ENCODE data around the gene ANKRD55.
"Not testable (repeated sequence)": the region's sequence is repeated elsewhere in the genome, so short reads cannot be mapped to it uniquely, and the experiment has no call there.

ANKRD55 gene

DNA sequence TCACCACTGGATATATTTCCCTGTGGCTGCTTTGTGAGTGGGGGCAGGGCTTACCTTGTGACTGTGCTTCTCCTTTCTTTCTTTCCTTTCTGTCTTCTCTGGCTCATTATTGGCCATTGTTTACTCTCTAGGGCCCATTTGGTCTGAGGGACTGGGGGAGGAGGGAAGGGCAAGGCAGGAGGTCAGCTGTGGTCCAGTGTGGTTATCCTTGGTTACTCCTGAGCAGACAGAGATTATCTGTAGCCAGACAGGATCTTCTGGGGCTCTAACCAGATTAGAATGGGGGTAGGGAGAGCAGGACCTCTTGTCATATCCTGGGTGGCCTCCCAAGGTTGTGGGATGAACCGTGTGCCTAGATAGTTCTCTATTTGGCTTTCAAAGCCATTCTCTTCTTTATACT lies 71.2 kb downstream of the ANKRD55 start:
- CTCF ChIA-PET = interaction anchor here (1.4 kb wide), 1 partner anchor 12 kb away, joined by 3 read pairs; no protein-coding TSS in a partner anchor
- POLR2A ChIA-PET = no interaction called here
- TF ChIP-seq, protein P1, sequence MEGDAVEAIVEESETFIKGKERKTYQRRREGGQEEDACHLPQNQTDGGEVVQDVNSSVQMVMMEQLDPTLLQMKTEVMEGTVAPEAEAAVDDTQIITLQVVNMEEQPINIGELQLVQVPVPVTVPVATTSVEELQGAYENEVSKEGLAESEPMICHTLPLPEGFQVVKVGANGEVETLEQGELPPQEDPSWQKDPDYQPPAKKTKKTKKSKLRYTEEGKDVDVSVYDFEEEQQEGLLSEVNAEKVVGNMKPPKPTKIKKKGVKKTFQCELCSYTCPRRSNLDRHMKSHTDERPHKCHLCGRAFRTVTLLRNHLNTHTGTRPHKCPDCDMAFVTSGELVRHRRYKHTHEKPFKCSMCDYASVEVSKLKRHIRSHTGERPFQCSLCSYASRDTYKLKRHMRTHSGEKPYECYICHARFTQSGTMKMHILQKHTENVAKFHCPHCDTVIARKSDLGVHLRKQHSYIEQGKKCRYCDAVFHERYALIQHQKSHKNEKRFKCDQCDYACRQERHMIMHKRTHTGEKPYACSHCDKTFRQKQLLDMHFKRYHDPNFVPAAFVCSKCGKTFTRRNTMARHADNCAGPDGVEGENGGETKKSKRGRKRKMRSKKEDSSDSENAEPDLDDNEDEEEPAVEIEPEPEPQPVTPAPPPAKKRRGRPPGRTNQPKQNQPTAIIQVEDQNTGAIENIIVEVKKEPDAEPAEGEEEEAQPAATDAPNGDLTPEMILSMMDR (IDR thresholded peaks at IDR 0.05; ENCODE audit: insufficient read depth, low read length, missing control alignments) = no peak
- no peak overlapping the region for H3K4me3 ChIP-seq (ENCODE audit: low read depth, low read length)
- DNase-seq (ENCODE audit: low read depth, low spot score) = no peak

DNA sequence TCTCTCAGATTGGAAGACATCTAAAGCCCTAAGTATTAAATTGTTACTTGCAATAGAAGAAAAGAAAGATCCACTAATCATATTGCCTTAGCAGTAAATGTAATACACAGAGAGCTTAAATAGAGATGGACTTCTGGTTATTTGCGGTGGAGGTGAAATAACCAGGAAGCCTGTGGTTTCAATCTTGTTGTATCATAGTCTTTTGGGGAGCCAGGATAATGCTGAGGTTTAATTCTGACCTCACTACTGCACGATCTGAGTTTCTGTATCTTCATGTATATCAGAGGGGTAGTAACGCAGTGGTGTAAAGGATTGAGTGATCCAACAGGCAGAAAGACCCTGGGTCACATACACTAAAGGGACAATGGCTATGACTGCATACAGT lies 71.7 kb downstream of the ANKRD55 start:
- TF ChIP-seq, protein P1 (IDR thresholded peaks at IDR 0.05; ENCODE audit: insufficient read depth, low read length, missing control alignments) = no peak
- POLR2A ChIA-PET = no interaction called here

DNA sequence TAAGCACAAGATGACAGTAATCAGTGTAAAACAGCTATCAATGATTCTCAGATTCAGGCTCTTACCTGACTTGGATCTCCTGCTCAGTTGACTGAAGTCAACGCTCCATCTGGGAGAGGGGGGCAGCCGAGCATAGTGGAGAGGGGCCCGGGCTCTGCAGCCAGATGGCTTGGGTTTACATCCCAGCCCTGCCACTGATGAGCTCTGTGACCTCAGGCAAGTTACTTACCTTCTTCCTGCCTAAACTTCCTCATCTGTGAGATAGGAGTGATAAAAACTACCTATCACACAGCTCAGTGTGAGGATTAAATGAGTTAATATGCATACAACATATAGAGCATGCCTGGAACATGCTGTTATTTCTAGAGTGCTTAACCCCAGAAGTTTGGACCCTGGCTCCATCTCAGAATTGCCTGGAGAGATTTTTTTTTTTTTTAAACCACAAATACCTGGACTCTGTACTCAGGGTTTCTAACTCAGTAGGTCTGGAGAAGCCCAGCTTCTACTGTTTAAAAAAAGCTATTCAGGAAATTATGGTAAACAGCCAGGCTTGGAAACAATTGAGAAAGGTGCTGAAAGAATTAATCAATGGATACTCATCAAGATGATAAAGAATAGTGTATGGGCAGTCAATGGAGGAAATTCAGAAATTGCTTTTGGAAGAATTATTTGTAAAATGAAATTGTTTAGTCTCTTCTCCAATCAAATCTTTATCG lies 72.2 kb downstream of the ANKRD55 start:
- no peak overlapping the region for H3K4me3 ChIP-seq (ENCODE audit: low read depth, low read length)
- no peak for DNase-seq (ENCODE audit: low read depth, low spot score)
- TF ChIP-seq, protein P1 (IDR thresholded peaks at IDR 0.05; ENCODE audit: insufficient read depth, low read length, missing control alignments) = no peak
- ChIA-PET POLR2A (no interaction called here), CTCF (interaction anchor here (1.4 kb wide), 1 partner anchor 13 kb away, joined by 3 read pairs; no protein-coding TSS in a partner anchor)

More for the DNA sequence above, 71.7 kb downstream of the ANKRD55 start:
- H3K4me3 ChIP-seq (ENCODE audit: low read depth, low read length) = no peak overlapping the region
- CTCF ChIA-PET = interaction anchor here (1.4 kb wide), 1 partner anchor 13 kb away, joined by 3 read pairs; no protein-coding TSS in a partner anchor
- no peak for DNase-seq (ENCODE audit: low read depth, low spot score)

DNA sequence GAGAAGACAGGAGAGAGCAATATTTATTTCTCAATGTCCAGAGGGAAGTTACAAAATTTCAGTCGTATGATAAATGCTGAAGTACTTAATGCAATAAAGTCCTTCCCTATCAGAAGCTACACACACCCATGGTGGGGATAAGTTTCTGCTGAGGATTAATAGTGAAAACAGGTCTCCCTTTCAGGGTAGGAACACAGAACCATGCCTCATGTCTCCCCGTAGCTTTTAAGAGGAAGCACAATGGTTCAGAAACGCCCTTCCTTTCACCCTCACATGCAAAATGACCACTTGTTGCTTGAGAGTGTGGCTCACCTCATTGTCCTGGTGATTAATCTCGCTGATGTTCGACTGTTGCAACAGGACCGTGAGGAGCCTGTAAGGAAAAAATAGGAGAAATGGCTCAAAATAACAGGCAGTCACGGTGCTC lies 73.6 kb downstream of the ANKRD55 start:
- DNase-seq (ENCODE audit: low read depth, low spot score) = no peak
- H3K4me3 ChIP-seq (ENCODE audit: low read depth, low read length) = no peak overlapping the region
- POLR2A ChIA-PET = no interaction called here
- TF ChIP-seq, protein P1 (IDR thresholded peaks at IDR 0.05; ENCODE audit: insufficient read depth, low read length, missing control alignments) = no peak
- CTCF ChIA-PET = no interaction called here

DNA sequence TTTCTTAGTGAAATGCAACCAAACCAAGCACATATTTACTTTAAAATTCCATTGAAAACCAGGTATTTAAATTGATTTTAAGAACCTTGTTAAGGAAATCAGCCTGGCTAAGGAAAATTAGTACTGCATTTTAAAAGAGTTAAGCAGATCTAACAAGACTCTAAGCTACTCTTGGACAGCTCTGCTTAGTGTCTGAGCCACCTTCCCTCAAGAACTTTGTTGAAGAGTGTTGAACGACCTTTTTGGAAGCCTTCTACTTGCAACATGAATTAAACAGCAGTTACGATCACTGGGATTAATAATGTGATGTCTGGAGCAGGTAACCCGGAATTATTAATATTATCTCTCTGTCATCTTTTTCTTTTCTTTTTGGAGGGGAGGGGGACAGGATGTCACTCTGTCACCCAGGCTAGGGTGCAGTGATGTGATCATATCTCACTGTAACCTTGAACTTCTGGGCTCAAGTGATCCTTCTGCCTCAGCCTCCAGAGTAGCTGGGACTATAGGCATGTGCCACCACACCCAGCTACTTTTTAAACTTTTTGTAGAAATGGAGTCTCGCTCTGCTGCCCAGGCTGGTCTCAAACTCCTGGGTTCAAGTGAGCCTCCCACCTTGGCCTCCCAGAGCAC lies 74.7 kb downstream of the ANKRD55 start:
- TF ChIP-seq, protein P1 (IDR thresholded peaks at IDR 0.05; ENCODE audit: insufficient read depth, low read length, missing control alignments) = no peak
- CTCF ChIA-PET = no interaction called here
- no peak for DNase-seq (ENCODE audit: low read depth, low spot score)
- POLR2A ChIA-PET = interaction anchor here (0.6 kb wide), 1 partner anchor 445 kb away, joined by 3 read pairs; no protein-coding TSS in a partner anchor
- H3K4me3 ChIP-seq (ENCODE audit: low read depth, low read length) = no peak overlapping the region

DNA sequence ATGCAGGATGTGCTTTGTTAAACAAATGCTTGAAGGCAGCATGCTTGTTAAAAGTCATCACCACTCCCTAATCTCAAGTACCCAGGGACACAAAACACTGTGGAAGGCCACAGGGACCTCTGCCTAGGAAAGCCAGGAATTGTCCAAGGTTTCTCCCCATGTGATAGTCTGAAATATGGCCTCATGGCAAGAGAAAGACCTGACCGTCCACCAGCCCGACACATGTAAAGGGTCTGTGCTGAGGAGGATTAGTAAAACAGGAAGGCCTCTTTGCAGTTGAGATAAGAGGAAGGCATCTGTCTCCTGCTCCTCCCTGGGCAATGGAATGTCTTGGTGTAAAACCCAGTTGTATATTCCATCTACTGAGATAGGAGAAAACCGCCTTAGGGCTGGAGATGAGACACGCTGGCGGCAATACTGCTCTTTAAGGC lies 75.9 kb downstream of the ANKRD55 start:
- H3K4me3 ChIP-seq (ENCODE audit: low read depth, low read length); POLR2A ChIA-PET; CTCF ChIA-PET; DNase-seq (ENCODE audit: low read depth, low spot score): not testable (repeated sequence)

DNA sequence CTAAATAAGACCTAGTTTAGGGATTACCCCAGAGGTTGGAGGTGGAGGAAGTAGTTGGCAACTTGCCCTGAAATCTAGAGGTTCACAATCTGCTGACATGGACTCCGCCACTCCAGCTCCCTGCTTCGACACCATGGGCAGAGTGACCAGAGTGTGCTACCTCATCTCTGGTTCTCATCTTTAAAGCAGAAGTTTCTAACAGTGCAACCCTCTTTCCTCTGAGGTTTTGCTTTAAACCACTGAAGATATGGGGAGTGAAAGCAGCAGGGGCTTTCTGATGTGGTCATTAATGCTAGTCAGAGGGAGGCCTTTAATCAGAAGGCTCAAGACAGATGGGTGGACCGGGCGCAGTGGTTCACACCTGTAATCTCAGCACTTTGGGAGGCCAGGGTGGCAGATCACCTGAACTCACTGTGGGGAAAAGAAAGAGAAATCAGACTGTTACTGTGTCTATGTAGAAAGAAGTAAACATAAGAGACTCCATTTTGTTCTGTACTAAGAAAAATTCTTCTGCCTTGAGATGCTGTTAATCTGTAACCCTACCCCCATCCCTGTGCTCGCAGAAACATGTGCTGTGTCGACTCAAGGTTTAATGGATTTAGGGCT lies 76.4 kb downstream of the ANKRD55 start:
- H3K4me3 ChIP-seq (ENCODE audit: low read depth, low read length); DNase-seq (ENCODE audit: low read depth, low spot score); CTCF ChIA-PET; POLR2A ChIA-PET: not testable (repeated sequence)

Measured in AG04449 (cell line).